ENCODE data around the gene S100A1. TPM values are rescaled to one million over a fixed set of nuclear protein-coding genes. Genes with fewer than 3 reads are reported as not detected.

Gene S100A1
- total RNA-seq, 1 donor from 2014 or later: 2,048 TPM

DNA sequence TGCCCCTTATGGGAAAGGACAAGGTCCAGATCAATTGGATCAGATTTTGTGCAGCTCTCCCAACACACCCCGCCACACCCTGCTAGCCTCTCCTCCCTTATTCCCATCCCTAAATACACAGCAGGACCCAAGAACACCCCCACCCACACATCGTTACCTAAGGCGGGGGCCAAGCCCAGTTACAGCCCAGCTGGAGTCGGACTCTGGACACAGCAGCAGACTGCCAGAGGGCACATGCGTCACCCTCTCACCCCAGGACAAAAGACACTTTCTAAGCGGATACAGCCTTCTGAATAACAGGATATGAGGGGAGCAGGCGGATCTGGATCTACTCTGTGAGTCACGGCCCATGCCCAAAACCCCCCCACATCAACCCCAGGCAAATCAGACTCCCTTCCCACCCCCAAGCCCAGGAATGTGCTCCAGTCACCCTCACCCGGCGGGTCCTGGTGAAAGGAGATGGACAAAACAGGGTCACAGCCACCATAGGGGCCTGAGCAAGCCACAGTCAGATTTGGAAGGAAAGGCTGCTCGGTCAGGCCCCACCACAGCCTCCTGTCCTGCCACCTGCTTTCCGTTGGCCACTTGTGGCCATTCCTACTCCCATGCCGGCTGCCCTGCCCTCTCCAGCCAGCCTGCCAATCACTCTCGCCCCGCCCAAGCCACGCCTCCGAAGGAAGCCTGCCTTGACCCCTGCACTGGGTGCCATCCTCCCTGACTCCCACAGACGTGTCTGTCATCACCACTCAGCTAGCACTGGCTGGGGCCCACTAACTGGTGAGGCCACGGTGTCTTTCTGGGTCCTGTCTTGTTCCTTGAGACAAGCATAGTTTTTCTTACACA is 19.3 kb upstream of the S100A1 start:
- intact Hi-C loops (cut with micrococcal nuclease): no loop called here
- DNase-seq (peak; percentile 79), ATAC-seq (peak; percentile 59)

DNA sequence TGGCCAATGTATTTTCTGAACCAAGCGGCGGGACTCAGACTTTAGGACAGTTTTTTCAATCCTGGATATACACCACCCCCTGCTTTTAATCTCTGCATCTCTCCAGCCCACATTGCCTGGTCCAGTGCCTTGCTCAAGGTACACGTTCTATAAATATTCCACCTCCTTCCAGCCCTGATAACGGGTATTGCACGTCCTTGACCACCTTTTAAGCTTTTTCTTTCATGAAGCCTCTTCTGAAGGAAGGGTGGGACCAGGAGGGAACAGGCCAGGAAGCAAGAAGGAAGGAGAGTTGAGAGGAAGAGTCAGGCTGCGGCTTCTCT is 18.7 kb upstream of the S100A1 start:
- intact Hi-C loops (cut with micrococcal nuclease): no loop called here
- DNase-seq (no peak), ATAC-seq (no peak)

DNA sequence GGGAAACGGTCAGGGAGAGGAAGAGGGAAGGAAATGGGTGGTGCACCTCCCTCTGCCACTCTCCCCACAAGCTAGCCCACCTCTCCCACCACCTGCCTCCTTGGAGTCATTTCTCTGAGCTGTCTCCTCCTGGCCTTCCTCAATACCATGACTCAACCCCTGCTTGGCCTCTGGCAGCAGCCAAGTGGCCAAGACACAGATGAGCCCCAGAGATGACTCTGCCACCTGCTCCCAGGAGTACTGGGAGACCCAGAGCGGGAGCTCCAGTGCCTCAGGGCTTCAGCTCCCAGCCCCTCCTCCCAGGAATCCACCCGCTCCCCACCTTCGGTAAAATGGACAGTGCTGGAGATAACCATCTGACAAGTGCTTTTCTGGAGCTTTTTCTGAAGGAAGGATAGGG is 17.9 kb upstream of the S100A1 start:
- intact Hi-C loops (cut with micrococcal nuclease): no loop called here
- DNase-seq (no peak), ATAC-seq (no peak)

DNA sequence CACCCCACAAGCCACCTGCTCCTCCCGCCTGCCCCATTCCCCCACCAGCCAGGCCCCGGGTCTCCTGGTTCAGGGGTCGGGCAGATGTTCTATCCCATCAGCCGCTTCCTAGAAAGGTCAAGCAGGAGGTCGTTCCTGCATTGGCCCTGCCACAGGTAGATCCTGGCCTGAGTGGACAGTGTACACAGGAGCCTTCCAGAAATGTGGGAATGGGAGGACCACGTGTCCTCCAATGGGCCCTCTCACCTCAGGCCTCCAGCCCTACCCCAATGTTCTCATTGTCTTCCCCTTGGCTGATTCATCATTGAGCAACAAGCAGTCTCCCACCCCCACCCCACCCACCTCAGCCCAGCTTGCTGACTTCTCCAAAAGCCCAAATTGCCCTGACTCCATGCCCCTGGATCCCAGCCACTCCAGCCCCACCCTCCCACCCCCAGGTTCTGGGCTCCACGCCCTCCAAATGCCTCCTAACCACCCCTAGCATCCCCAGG is 17.4 kb upstream of the S100A1 start:
- no peak for DNase-seq
- intact Hi-C loops (cut with micrococcal nuclease): no loop called here
- no peak for ATAC-seq

DNA sequence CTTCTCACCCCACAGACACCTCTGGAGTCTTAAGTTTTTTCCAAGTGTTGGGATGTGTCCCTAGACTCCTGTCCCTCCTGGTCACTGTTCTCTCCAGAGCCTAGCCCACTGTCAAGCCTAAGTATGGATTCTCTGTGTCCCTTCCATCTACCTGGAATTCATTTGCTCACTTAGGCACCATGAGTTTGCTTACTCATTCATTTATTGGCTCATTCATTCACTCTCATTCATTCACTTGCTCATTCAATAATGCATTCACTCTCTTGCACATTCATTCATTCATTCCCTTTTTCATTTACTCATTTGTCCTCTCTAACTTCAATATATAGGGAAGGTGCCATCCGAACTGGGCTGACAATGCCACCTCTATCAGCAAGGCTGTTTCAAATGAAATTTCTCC is 16.9 kb upstream of the S100A1 start:
- ATAC-seq (no peak), DNase-seq (no peak)
- intact Hi-C loops (cut with micrococcal nuclease): no loop called here

DNA sequence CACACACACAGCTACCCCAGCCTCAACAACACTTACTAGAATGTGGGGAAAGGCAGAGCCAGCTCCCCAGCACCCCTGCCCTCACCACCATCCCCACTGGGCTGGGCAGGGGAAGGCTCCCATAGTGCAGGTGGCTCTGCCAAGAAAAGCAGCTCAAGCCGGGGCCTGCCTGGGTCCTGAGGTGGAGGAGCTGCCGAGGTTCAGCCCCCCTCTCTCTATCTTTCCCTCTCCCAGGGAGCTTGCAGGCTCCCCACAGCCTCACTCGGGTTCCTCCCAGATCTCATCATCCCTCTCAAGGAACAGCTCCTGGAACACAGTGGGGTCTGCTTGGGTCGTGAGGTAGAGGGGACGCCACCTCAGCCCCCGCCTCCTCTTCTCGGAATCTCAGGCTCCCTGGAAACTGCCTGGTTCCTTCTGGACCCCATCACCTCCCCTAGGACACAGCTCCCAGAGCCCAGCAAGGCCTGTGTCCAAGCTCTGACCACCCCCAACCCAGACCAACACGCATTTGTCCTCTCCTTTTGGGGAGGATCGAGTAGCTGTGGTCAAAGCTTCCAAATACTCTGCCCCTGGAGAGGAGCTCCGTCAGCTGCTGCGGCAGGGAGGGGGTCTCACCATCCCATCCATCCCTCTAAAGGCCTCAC is 16.0 kb upstream of the S100A1 start:
- intact Hi-C loops (cut with micrococcal nuclease): no loop called here
- no peak for DNase-seq
- ATAC-seq: peak; percentile 21

DNA sequence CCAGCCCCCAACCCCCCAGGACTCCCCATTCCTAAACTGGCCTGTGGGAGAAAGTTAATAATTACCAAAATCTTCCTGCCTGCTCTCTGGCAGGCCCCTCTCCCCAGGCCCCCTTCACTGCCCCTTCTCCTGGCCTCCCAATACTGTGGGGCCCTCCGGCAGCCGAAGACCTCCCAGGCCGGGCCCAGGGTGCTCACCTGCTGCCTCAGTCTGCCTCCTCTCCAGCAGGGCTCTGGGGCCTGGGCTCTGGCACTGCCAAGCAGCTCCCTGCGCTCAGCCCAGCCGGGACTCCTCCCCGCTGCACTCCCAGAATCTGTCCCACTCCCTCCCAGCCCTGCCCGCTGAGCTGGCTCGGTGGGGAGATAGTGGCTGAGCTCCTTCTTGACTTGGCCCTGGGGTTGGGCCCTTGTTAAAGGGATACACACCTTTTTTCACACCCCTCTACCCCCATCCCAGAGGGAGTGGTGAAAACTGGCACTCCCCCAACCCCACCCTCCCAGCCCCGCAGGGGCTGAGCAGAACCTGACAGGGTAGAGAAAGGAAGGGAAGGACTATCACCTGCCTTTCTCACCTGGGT is 15.4 kb upstream of the S100A1 start, which contains the start of gene S100A16:
S100A16 (minus strand) TSS at position 383 of the 577 bp plus-strand sequence. CDS start 4,986 bp downstream, outside the sequence.
- DNase-seq (peak; percentile 87), ATAC-seq (peak; percentile 86)
- intact Hi-C loops (cut with micrococcal nuclease): no loop called here

DNA sequence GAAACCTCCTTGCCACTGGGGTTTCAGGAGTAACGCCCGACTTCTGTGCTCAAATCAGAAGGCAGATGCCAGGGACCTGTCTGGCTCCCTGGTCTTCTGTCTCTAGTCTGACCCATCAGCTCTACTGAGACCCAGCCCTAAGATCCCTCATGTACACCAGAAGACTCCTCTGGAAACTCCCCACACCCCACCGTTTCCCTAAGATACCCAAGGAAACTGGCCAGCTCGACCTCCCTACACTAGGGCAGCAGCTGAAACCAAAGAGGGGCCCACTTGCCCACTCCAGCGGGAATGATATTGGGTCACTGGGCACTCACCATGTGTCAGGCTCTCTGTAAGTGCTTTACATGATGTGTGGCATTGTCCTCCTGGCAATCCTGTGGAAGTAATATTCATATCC is 14.8 kb upstream of the S100A1 start:
- intact Hi-C loops (cut with micrococcal nuclease): no loop called here
- no peak for DNase-seq
- ATAC-seq: no peak

DNA sequence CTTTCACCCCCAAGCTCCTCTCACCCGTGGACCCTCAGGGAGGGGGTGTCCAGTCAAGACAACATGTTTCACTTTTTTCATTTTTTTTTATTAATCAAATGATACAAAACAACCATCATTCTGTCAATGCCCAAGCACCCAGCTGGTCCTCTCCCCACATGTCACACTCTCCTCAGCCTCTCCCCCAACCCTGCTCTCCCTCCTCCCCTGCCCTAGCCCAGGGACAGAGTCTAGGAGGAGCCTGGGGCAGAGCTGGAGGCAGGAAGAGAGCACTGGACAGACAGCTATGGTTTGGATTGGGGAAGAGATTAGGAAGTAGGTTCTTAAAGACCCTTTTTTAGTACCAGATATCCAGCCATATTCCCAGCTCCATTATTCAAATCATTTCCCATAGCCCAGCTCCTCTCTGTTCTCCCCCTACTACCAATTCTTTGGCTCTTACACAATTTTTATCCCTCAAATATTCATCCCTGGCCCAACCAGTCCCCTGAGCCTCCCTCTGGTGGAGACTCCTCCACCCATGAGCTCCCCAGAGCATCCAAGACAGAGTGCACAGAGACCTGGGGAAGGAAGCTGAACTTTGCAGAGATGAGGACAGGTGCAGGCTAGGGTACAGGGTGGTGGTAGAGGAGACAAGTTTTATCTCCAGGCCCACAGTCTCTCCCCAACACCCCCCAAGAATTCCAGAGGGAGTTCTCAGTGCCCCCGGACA is 13.9 kb upstream of the S100A1 start:
- ATAC-seq (no peak), DNase-seq (no peak)
- intact Hi-C loops (cut with micrococcal nuclease): no loop called here

DNA sequence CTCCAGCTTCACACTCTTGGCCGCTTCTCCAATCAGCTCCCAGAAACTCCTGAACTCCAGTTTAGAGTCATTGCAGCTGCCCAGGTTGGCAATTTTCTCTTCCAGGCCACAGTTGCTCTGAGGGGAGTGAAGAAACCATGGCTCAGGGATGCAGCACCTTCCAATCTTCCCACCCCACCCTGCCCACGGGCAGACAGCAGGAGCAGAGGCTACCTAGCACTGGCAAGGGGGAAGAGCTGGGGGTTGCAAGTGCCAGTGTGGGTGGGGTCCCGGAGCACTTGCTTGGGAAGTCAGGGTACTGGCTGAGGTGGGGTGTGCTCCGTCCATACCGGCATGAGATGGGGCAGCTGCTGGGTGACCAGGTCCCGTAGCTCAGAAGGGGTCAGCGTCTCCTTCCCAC is 13.3 kb upstream of the S100A1 start:
- intact Hi-C loops (cut with micrococcal nuclease): no loop called here
- DNase-seq: no peak
- ATAC-seq: no peak

DNA sequence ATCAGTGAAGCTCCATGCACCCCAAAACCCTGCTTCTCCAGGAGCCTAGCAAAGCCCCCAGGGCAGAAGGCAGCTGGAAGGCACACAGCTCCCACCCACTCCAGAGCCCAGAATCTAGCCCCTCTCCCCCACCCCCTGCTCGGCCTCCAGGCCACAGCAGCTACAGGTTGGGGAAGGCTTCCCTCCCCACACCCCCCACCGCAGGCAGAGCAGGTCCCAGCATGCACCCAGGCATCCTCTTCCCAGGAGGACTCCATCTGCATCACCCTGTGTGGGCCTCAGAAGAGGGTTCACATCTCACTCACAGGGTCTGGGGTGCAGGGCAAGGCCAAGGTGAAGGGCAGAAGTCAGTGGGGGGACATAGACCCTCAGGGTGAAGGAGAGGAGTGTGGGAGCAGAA is 12.8 kb upstream of the S100A1 start:
- DNase-seq: no peak
- ATAC-seq: no peak
- intact Hi-C loops (cut with micrococcal nuclease): no loop called here

DNA sequence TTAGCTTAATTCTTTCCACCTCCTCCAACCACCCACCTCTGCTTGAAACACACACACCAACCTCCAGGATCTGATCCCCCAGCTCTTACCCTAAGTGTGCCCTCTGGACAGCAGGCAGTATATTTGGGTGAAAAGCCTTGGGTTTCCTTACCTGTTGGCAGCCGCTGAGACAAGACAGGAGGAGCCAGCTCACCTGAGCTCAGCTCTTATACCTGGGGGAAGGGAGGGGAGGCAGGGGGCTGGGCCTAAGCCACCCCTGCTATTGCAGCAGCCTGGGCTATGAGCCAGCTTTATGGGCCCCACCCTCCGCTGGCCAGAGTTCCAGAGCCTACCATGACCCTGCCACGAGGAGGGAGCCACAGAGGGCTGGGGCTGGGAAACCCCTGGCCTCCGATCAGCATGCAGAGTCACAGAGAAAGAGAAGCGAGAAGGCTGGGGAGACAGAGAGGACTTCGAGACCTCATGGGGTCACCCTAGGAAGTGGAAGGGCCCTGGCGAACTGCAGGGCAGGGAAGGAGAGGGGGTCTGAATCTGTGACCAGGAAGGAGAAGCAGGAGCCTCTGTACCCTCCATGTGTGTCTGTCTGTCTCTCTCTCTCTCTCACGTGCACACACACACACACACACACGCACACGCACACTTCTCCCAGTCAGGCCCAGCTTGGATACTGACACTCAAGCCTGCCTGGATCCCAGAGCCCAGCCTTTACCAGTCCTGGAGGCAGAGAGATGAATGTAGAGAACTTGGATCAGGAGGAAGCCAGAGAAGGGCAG is 11.9 kb upstream of the S100A1 start, which contains the start of gene S100A14:
S100A14 (minus strand) TSS at position 182 of the 773 bp plus-strand sequence. CDS start 467 bp downstream, outside the sequence.
- ATAC-seq (peak; percentile 41), DNase-seq (peak; percentile 68)
- intact Hi-C loops (cut with micrococcal nuclease): no loop called here

DNA sequence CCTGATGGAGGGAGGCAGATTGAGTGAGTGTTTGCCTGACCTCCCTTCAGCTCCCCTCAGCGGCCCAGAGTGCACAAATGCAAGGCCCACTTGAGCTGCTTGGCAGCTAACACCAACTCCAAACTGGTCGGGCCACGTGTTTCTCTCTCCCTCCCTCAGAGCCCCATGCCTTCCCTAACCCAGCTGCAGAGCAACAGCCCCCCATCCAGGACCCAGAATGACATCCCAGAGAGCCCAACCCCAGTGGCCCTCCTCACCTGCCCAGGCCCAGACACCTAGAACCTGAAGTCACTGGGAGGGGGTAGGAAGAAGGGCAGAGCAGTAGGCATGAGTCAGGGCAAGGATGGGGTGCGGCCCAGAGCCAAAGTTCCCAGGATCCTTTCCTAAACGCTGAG is 11.3 kb upstream of the S100A1 start:
- intact Hi-C loops (cut with micrococcal nuclease): no loop called here
- peak; percentile 64 for ATAC-seq

DNA sequence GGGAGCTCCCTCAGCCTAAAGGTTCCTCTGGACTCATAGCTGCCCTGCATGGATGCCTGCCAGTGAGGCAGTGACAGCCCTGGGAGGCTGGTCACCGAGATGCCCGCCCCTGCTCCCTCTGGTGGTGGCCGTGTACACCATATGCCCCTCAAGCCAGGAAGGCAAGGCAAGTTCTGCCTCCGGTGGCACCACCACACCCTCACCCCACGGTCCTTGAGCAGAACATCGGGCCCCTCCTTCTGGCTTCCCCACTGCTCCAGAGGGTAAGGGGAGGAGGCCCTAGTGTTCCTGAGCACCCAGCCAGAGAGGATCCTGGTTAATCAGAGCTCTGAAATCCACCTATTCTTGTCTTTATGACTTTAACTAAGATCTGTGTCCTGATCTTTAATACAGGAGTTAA is 10.6 kb upstream of the S100A1 start:
- DNase-seq (no peak), ATAC-seq (no peak)
- intact Hi-C loops (cut with micrococcal nuclease): no loop called here

More for the DNA sequence above, 11.3 kb upstream of the S100A1 start:
- DNase-seq: peak; percentile 59

DNA sequence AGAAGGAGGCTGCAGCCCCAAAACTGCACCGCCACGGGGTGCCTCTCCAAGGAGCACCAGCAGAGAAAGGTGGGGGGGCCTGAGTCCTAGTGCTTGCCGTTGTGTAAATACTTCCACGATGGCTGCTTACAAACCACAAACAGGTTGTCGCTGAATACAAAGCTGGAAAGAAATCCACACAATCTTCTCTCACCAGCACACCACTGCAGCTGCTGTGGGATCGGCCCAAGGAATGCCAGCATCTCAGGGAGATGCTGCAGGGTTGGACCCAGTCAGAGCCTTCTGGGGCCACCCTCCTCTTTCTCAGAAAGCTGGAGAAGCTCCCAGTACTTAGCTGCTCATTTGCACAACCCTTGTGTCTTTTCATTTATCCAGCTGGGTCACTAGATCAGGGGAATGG is 9.1 kb upstream of the S100A1 start:
- no peak for DNase-seq
- ATAC-seq: no peak
- intact Hi-C loops (cut with micrococcal nuclease): no loop called here

DNA sequence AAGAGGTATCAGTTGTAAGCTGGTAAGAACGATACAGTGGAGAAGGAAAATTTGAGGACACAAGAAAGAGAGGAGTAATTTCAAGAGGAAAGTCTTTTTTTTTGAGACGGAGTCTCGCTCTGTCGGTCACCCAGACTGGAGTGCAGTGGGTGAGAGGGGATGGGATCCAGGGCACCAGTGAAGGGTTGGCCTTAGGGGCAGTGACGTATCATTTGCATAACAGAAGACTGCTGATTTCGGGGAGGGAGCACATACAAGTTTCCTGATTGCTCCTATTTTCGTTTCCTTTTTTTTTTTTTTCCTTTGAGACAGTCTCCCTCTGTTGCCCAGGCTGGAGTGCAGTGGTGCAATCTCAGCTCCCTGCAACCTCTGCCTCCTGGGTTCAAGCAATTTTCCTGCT is 5.1 kb upstream of the S100A1 start:
- ATAC-seq: no peak
- intact Hi-C loops (cut with micrococcal nuclease): no loop called here
- no peak for DNase-seq

DNA sequence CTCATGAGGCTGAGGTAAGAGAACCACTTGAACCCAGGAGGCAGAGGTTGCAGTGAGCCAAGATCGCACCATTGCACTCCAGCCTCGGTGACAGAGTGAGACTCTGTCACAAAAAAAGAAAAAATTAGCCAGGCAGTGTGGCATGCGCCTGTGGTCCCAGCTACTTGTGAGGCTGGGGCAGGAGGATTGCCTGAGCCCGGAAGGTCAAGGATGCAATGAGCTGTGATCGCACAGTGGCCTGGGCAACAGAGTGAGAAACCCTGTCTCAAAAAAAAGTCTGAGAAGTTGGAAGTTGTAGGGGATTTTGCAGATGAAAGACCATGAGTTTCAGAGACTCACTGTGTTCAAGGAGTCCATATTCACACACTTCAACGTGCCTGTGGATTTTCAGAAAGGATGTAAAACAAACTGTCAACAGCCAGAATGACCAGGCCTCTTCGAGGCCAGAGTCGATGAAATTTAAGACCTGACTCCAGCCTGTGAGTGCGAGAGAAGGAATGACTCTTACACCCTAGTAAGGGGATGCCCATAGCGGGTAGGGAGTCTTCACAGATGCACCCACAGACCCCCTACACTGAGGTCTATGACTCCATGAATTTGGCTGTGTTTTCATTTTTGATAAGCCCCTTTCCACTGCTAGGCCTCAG is 3.1 kb upstream of the S100A1 start:
- no peak for ATAC-seq
- intact Hi-C loops (cut with micrococcal nuclease): no loop called here
- no peak for DNase-seq

DNA sequence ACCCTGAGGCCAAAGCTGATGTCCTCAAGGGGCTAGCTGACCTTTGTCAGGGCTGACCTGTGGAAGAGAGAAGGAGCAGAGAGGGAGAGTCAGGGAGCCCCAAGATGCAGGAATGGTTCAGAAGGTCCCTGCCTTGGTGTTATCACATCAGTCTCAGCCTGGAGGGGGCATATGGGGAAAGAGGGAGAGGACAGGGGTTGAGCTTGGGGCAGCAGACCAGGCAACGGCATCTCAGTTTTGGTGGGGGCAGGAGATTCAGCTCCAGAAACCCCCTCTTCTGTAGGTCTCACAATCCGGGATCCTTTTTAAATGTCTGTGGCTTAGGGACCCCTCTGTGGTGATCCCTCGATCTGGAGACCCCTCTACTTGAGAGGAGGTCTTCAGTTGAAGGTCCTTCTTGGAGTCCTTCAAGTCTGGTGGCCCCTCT is 1.7 kb upstream of the S100A1 start:
- no peak for DNase-seq
- intact Hi-C loops (cut with micrococcal nuclease): no loop called here
- no peak for ATAC-seq
